Loucy (cell line): ENCODE measurements around the gene ROPN1.

Experiments
- EZH2phosphoT487 ChIP-seq: fragments of 200-600 bp; IDR thresholded peaks from 2 replicates; pipeline ENCODE4 v1.6.1; 2018; ENCODE audit warnings: antibody characterized with exemption, mild to moderate bottlenecking, moderate library complexity, borderline replicate concordance
- TF ChIP-seq, protein P1 (sequence below): fragments of 200-600 bp; sonication (generic); conservative IDR thresholded peaks from 2 replicates; pipeline ENCODE4 v1.5.1; 2014; ENCODE audit warnings: mild to moderate bottlenecking, antibody characterized with exemption, low read length

DNA sequence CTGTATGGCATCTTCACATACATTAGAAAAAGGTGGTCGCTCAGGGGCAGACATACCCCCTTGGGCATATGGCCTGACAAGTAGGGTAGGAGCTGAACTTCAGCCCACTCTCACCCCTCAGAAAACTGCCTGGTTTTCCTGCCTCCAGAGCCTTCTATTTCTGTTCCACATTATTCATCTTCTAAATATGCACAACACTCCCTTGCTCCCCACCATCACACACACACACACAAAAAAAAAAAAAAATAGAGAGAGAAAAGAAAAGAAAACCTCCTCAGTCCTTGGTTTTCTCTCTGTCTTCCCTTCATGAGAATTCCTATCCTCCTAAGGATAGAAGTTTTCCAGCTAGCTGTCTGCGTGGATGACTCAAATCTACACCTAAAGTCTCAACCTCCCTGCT, 5.6 kb upstream of the ROPN1 start:
- TF ChIP-seq, protein P1, sequence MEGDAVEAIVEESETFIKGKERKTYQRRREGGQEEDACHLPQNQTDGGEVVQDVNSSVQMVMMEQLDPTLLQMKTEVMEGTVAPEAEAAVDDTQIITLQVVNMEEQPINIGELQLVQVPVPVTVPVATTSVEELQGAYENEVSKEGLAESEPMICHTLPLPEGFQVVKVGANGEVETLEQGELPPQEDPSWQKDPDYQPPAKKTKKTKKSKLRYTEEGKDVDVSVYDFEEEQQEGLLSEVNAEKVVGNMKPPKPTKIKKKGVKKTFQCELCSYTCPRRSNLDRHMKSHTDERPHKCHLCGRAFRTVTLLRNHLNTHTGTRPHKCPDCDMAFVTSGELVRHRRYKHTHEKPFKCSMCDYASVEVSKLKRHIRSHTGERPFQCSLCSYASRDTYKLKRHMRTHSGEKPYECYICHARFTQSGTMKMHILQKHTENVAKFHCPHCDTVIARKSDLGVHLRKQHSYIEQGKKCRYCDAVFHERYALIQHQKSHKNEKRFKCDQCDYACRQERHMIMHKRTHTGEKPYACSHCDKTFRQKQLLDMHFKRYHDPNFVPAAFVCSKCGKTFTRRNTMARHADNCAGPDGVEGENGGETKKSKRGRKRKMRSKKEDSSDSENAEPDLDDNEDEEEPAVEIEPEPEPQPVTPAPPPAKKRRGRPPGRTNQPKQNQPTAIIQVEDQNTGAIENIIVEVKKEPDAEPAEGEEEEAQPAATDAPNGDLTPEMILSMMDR, result no peak
- TF ChIP-seq EZH2phosphoT487, result no peak
